Osteoblast (primary cell): ENCODE measurements around the gene CDC6. TPM values are rescaled to one million over a fixed set of nuclear protein-coding genes. Genes with fewer than 3 reads are reported as not detected.

Experiments used
- DNase-seq: peaks from one replicate; pipeline ENCODE4 v3.0.0; 2011; ENCODE audit warnings: low spot score, mixed read lengths; ENCODE audit not compliant: insufficient read length; ENCODE audit errors: missing footprints
- H2AFZ ChIP-seq: 2 replicates; pipeline ENCODE4 v1.6.0; 2011; ENCODE audit warnings: mild to moderate bottlenecking, low read length
- H3K27ac ChIP-seq: 2 replicates; pipeline ENCODE4 v1.5.1; 2011; ENCODE audit warnings: mild to moderate bottlenecking, low read depth, low read length, moderate library complexity
- H3K27me3 ChIP-seq: 2 replicates; pipeline ENCODE4 v1.6.0; 2012; ENCODE audit warnings: mild to moderate bottlenecking, control low read depth, inconsistent platforms, low read length, moderate library complexity; ENCODE audit not compliant: insufficient read depth
- H3K36me3 ChIP-seq: 2 replicates; pipeline ENCODE4 v1.5.1; 2011; ENCODE audit warnings: mild to moderate bottlenecking, low read length, control low read depth, moderate library complexity; ENCODE audit not compliant: insufficient read depth
- H3K4me1 ChIP-seq: 2 replicates; pipeline ENCODE4 v1.5.1; 2011; ENCODE audit warnings: mild to moderate bottlenecking, low read length, control low read depth, moderate library complexity; ENCODE audit not compliant: insufficient read depth
- H3K4me2 ChIP-seq: 2 replicates; pipeline ENCODE4 v1.6.0; 2011; ENCODE audit warnings: mild to moderate bottlenecking, low read length; ENCODE audit not compliant: insufficient read depth
- H3K4me3 ChIP-seq: fragments of 200-600 bp; sonication (generic); 3 replicates; pipeline ENCODE4 v1.5.1; 2012; ENCODE audit warnings: mild to moderate bottlenecking, low read length, inconsistent platforms; ENCODE audit not compliant: insufficient read depth
- H3K79me2 ChIP-seq: 2 replicates; pipeline ENCODE4 v1.6.0; 2012; ENCODE audit warnings: mild to moderate bottlenecking, low read length, control low read depth, inconsistent platforms; ENCODE audit not compliant: insufficient read depth
- H3K9me3 ChIP-seq: 2 replicates; pipeline ENCODE4 v1.5.1; 2011; ENCODE audit warnings: low read depth, low read length, control low read depth
- H4K20me1 ChIP-seq: 2 replicates; pipeline ENCODE4 v1.6.0; 2012; ENCODE audit warnings: mild to moderate bottlenecking, low read length, control low read depth; ENCODE audit not compliant: insufficient read depth
- CTCF ChIP-seq: IDR thresholded peaks from 2 replicates; pipeline ENCODE4 v1.5.1; 2011; ENCODE audit warnings: mild to moderate bottlenecking, low read depth, low read length, moderate library complexity; ENCODE audit errors: extremely low read depth
- total RNA-seq: library from RNA; depleted of rRNA; stranded (reverse); fragments of >200 nt; gene quantifications from 2 replicates; pipeline ENCODE4 v1.2.3, GENCODE V29; 2012

The CDC6 gene
- total RNA-seq, 1 donor = 5.1 TPM

- Histone ChIP-seq H3K27me3 (no peaks in the 10 kb centered on the region), H3K9me3 (no peaks in the 10 kb centered on the region), H4K20me1 (peaks cover 54% of the 10 kb centered on the region), H3K4me2 (no peak overlapping the region), H3K79me2 (peaks cover 43% of the 10 kb centered on the region), H3K36me3 (peaks cover 40% of the 10 kb centered on the region), H3K4me1 (peaks cover 17% of the 10 kb centered on the region), H3K4me3 (no peak overlapping the region), H3K27ac (peak overlapping the region; percentile 28), H2AFZ (no peak overlapping the region)
- DNase-seq = peak; percentile 77
- TF ChIP-seq CTCF = no peak
Measured at GRCh38 chr17:40352779-40353394, 65.2 kb downstream of the CDC6 start.

Other genes with a start within 250 kb of the CDC6 start
- 33.6 and 36.6 TPM in 2 replicates for gene MED24, start 233.5 kb upstream of the CDC6 start, total RNA-seq
- 30.6 and 33.3 TPM in 2 replicates for gene THRA, start 224.9 kb upstream of the CDC6 start, total RNA-seq
- 5.1 and 7.1 TPM in 2 replicates for gene NR1D1, start 187.3 kb upstream of the CDC6 start, total RNA-seq
- 53.3 and 60.1 TPM in 2 replicates for gene MSL1, start 165.9 kb upstream of the CDC6 start, total RNA-seq
- 40.7 and 45.2 TPM in 2 replicates for gene CASC3, start 147.3 kb upstream of the CDC6 start, total RNA-seq
- gene RAPGEFL1, start 110.4 kb upstream of the CDC6 start, total RNA-seq = 1.4 and 2.1 TPM in 2 replicates
- gene WIPF2, start 68.6 kb upstream of the CDC6 start, total RNA-seq = 8.0 and 8.5 TPM in 2 replicates
- gene RARA, start 21.3 kb downstream of the CDC6 start, total RNA-seq = 31.1 and 32.4 TPM in 2 replicates
- 1.8 and 2.7 TPM in 2 replicates for gene GJD3, start 76.9 kb downstream of the CDC6 start, total RNA-seq
- gene TOP2A, start 130.0 kb downstream of the CDC6 start, total RNA-seq = 14.5 and 15.9 TPM in 2 replicates
- 666 and 801 TPM in 2 replicates for gene IGFBP4, start 155.6 kb downstream of the CDC6 start, total RNA-seq
- gene TNS4, start 213.7 kb downstream of the CDC6 start, total RNA-seq = under 0.01 and 0.29 TPM in 2 replicates